HL-60/S4 treated with phorbol 12-myristate 13-acetate at 8.2 ng/mL for 4 days and 3 days (cell line): ENCODE data around the gene SH2D6.

Source experiments
- in situ Hi-C: fragments of 300-500 bp; cut with MboI; formaldehyde crosslinking; loops from 2 replicates; pipeline ENCODE4 v1.15.0; 2022; ENCODE audit warnings: low sequenced_read_pairs

Gene SH2D6

DNA sequence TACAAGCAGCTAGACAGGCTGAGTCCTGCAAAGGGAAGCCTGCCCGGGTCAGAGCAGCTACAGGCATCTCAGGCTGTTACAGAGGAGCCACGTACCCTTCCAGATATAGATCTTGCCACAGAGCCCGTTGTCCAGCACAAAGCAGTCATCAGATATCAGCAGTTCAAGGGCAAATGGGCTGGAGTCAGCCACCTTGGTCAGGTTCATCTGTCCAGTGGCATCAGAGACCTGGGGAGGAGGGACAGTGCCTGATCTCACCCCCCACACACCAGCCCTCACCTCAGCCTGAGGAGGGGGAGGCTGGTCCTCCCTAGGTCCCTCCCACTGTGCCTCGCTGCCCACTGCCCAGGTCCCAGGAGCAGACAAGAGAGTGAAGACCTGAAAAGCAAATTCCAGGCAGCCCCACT, 20.6 kb upstream of the SH2D6 start:
- in situ Hi-C loops, result no loop called here

DNA sequence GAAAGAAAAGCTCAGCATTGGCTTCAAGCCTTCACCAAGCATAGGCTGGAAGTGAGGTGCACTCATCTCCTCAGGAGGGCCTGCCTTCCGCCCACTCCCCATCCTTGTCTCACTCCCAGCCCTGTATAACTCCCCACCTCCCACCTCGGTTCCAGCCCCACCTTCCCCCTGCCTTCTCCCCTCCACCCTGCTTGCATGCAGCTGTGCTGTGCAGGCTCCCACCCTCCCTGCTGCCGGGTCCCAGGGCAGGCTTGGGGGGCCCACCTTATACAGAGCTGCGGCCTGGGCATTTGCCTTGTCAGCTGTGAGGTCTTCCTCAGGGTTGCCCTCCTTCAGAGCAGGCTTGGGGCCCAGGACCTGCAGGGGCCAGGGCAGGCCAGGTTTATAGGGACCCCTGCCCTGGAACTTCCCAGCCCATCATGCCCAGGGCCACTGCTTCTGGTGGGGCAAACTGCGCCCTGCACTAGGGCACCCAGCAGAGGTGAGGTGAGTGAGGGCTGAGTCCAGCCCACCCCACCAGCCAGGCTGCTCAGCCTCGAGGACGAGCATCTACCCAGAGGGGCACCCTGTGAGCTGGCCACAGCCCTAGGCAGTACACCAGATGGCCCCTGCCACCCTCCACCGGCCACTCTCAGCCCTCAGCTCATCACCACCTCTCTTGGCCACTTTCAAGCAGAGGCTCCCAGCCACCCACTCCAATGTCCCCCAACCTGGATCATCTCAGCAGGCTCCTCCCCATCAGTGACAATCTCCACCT, 19.9 kb upstream of the SH2D6 start:
- in situ Hi-C loops, result no loop called here

- in situ Hi-C loops, result no loop called here
Measured at GRCh38 chr2:85399183-85399455, 19.4 kb upstream of the SH2D6 start.

DNA sequence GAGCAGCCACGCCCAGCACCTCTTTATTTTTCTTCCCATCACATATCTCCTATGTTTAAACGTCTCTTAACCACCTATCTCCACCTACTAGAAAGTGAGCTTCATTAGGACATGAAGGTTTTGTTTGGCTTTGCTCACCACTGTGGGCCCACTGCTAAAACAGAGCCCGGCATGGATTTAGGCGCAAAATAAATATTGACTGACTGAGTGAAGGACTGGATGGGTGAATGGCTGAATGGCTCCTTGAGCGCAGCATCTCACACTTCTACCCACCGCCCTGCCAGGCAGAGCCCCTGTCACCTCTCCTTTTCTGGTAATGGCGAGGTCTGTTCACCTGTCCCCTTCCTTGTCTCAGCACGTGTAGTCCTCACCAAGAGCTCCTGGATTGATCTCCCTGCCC, 18.5 kb upstream of the SH2D6 start:
- in situ Hi-C loops, result no loop called here

GRCh38 chr2:85400541-85401463, 17.7 kb upstream of the SH2D6 start:
- in situ Hi-C loops, result no loop called here

DNA sequence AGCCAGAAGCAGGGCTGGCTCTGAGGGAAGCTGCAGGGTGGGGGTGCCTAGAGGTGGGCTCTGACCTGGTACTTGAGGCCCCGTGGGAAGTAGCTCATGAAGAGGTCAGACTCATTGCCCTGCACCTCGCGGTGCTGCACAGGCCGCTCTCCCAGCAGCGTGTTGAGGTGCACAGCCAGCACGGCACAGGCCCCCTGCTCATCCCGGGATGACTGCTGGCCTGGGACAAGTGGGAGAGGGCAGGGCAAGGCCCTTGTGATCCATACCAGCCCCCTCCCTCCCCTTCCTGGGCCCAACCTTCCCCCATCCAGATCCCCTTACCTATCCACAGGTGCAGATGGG, 17.1 kb upstream of the SH2D6 start:
- in situ Hi-C loops, result no loop called here

DNA sequence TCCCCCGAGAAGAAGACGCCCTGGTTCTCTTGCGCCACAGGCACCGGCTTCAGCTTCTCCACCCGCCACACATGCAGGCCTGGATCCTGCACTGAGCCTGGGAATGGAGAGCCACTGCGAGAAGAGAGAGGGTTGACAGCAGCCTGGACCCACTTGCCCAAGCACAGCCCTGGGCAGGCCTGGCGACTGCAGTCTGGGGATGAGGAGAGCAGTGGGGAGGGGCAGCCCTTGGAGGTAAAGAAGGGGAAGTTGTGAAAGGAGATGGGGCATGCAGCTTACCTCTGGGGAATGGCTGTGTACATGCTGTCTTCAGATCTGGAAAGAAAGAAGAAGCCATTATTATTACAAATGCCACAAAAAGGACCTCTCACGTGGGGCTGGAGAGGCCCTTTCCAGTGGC, 16.7 kb upstream of the SH2D6 start:
- in situ Hi-C loops, result no loop called here

GRCh38 chr2:85405201-85406059, 13.1 kb upstream of the SH2D6 start:
- in situ Hi-C loops, result no loop called here

- in situ Hi-C loops, result loop anchor here (10.0 kb wide), 1 partner anchor 145 kb away; no protein-coding TSS in a partner anchor
Measured at GRCh38 chr2:85409845-85410583, 8.5 kb upstream of the SH2D6 start, which contains the start of gene CAPG. TSS of gene CAPG (minus strand) at chr2:85410366. CDS start at chr2:85402145, 8,221 bp downstream.

GRCh38 chr2:85410584-85411404, 7.7 kb upstream of the SH2D6 start:
- in situ Hi-C loops, result loop anchor here (10.0 kb wide), 1 partner anchor 144 kb away; no protein-coding TSS in a partner anchor

- in situ Hi-C loops, result loop anchor here (10.0 kb wide), 1 partner anchor 143 kb away; no protein-coding TSS in a partner anchor
Measured at GRCh38 chr2:85411405-85411748, 7.1 kb upstream of the SH2D6 start.

DNA sequence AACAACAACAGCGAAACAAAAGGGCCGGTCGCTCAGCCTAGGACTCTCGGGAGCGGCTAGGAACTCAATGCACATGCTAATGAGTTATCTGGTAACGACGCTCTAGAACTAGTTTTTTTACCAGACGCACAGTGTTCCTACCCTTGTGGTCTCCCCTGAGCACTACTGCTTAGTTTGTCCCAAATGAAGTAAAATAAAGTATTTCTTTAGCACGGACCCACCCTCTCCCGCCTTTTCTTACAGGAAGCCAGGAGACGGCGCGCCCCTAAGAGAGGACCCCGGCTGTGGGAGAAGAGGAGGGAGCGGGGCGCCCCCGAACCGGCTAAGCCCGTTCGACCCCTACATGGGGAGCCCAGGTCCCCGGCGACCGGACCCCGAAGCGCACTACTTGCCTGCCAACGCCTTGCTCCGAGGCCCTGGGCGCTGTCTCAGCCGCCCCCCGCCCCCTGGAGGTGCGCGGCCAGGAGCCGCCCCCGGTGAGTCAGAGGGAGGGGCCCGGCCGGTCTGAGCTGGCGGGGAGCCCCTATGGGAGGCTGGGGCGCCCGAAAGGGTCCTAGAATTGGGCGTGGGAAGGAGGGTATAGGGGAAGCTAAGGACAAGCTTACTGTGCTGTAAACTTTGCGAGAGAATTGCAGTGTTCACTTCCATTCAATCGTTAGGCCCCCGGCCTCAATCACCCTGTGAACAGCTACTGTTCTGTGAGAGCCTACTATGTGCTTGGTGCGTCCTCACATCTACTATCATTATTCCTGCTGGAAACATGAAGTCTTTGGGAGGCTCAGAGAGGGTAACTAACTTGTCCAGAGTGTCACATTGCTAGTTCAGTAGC, 4.7 kb upstream of the SH2D6 start:
- in situ Hi-C loops, result loop anchor here (10.0 kb wide), 1 partner anchor 141 kb away; no protein-coding TSS in a partner anchor

DNA sequence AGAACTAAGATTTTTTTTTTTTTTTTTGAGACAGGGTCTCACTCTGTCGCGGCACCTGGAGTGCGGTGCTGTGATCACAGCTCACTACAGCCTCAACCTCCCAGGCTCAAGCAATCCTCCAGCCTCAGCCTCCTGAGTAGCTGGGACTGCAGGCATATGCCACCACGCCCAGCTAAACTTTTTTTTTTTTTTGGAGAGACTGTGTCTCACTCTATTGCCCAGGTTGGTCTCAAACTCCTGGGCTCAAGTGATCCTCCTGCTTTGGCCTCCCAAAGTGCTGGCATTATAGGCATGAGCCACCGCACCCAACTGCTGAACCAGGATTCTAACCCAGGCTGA, 4.1 kb upstream of the SH2D6 start:
- in situ Hi-C loops, result loop anchor here (10.0 kb wide), 1 partner anchor 140 kb away; no protein-coding TSS in a partner anchor

GRCh38 chr2:85414761-85415553, 3.6 kb upstream of the SH2D6 start:
- in situ Hi-C loops, result loop anchor here (10.0 kb wide), 1 partner anchor 140 kb away; no protein-coding TSS in a partner anchor

- in situ Hi-C loops, result loop anchor here (10.0 kb wide), 1 partner anchor 139 kb away; no protein-coding TSS in a partner anchor
Measured at GRCh38 chr2:85415980-85416650, 2.4 kb upstream of the SH2D6 start.

- in situ Hi-C loops, result loop anchor here (10.0 kb wide), 1 partner anchor 136 kb away; no protein-coding TSS in a partner anchor
Measured at GRCh38 chr2:85419009-85419675, 628 bp downstream of the SH2D6 start.
